ENCODE results near the gene SDCBP2. TPM values are rescaled to one million over a fixed set of nuclear protein-coding genes. Genes with fewer than 3 reads are reported as not detected.

The SDCBP2 gene
- polyA plus RNA-seq, 3 donors from 2014 or later, result 1.3 to 2.0 (median 1.8) TPM

DNA sequence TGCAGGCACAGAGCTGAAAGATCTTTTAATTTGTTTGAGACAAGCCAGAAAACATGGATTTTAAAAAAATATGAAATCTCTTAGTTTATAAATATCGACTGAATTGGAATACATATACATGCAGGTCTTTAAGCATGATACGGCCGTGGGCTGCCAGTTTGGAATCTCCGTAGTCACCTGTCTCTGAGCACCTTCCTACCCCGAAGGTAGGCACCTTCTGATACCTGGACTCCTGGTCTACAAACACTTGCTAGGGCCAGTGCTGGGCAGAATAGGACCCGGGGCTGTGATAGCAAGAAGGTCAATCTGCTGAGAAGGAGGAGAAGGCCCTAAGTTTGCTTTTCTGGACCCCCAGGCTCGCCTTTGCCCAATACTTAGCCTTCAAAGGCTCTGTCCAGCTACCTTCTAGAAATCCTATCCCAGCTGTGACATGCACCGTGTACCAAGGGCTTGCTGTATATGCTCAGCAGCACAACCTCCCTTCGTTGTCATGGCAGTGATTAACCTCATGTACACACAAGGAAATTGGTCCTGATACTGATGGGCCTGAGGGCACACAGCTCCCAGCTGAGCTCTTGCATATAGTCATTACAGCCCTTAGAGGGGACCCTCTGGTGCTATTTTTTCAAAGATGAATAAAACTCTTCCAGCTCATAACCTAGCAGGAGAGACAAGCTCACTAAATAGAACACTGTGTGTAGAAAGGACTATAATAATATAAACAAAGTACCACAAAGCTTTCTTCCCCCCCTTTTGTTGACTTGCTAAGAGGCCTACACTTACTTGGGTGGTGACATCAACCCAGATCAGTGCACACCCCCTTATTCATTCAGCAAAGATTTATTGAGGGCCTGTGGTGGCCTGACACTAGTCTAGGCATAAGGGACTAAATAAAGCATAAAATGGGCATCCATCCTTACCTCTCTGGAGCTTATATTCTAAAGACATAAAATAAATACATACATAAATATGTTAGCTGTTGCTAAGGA lies 45.1 kb downstream of the SDCBP2 start:
- H3K36me3 Mint-ChIP-seq, result peaks cover 0 to 14% (median 7%) of the 10 kb centered on the region in 3 donors
- H3K27me3 Mint-ChIP-seq (ENCODE audit: low read depth in 3 of 3), result peaks cover 0 to 6% (median 0%) of the 10 kb centered on the region in 3 donors
- H3K4me3 Mint-ChIP-seq, result no peak overlapping the region
- H3K4me1 Mint-ChIP-seq, result no peaks in the 10 kb centered on the region
- H3K9me3 Mint-ChIP-seq, result no peaks in the 10 kb centered on the region
- DNase-seq, result no peak
- no peak overlapping the region for H3K27ac Mint-ChIP-seq

GRCh38 chr20:1282966-1283365 lies 46.0 kb downstream of the SDCBP2 start:
- no peaks in the 10 kb centered on the region for H3K9me3 Mint-ChIP-seq
- peaks cover 0 to 6% (median 0%) of the 10 kb centered on the region in 3 donors for H3K27me3 Mint-ChIP-seq (ENCODE audit: low read depth in 3 of 3)
- H3K36me3 Mint-ChIP-seq, result peaks cover 0 to 14% (median 3%) of the 10 kb centered on the region in 3 donors
- H3K4me1 Mint-ChIP-seq, result no peaks in the 10 kb centered on the region
- no peak overlapping the region for H3K4me3 Mint-ChIP-seq
- no peak overlapping the region for H3K27ac Mint-ChIP-seq
- no peak for DNase-seq

DNA sequence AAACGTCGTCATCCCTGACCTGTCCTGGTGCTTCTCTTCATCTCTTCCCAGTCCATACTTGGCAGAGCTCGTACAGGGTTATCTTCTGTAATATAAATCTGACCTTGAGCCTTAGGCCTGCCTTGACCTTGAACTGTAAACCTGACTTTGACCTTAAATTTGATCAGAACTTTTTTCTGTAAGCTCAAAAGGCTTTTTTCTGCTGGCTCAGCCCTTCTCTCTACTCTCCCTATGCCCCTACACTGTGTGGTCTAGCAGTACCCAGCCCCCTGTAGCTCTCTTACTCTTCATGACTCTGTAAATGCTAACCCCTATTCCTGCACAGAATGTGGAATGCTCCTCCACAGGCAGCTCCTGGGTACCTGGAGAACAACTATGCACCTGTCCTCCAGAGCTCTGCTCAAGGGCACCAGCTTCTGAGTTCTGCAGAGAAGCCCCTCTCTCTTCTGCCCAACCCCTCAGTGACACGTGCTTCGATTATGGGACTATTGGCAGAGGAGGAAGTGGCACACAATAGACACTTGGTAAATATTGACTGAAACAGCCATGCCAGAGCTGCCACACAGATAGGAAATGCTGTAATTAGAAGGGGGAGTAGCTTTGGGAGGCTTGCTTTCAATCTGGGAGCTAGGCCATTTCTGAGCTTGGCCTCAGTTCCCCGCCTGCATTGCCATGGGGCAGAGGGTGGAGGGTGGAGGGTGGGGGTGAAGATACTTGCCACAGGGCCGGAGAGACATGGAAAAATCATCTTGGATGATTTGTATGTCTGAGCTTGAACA lies 47.5 kb downstream of the SDCBP2 start:
- Mint-ChIP-seq H3K36me3 (peaks cover 0 to 14% (median 3%) of the 10 kb centered on the region in 3 donors), H3K27ac (no peak overlapping the region), H3K4me3 (no peak overlapping the region), H3K4me1 (no peaks in the 10 kb centered on the region), H3K9me3 (no peaks in the 10 kb centered on the region), H3K27me3 (ENCODE audit: low read depth in 3 of 3) (peaks cover 0 to 4% (median 0%) of the 10 kb centered on the region in 3 donors)
- no peak for DNase-seq

- Mint-ChIP-seq H3K36me3 (peaks cover 0 to 14% (median 3%) of the 10 kb centered on the region in 3 donors), H3K9me3 (no peaks in the 10 kb centered on the region), H3K4me3 (no peak overlapping the region), H3K4me1 (no peaks in the 10 kb centered on the region), H3K27me3 (ENCODE audit: low read depth in 3 of 3) (peaks cover 0 to 1% (median 0%) of the 10 kb centered on the region in 3 donors), H3K27ac (no peak overlapping the region)
- DNase-seq, result no peak
Observed at GRCh38 chr20:1280195-1281102, 48.5 kb downstream of the SDCBP2 start.

- peaks cover 0 to 1% (median 0%) of the 10 kb centered on the region in 3 donors for H3K27me3 Mint-ChIP-seq (ENCODE audit: low read depth in 3 of 3)
Observed at GRCh38 chr20:1278993-1279392, 49.9 kb downstream of the SDCBP2 start.

DNA sequence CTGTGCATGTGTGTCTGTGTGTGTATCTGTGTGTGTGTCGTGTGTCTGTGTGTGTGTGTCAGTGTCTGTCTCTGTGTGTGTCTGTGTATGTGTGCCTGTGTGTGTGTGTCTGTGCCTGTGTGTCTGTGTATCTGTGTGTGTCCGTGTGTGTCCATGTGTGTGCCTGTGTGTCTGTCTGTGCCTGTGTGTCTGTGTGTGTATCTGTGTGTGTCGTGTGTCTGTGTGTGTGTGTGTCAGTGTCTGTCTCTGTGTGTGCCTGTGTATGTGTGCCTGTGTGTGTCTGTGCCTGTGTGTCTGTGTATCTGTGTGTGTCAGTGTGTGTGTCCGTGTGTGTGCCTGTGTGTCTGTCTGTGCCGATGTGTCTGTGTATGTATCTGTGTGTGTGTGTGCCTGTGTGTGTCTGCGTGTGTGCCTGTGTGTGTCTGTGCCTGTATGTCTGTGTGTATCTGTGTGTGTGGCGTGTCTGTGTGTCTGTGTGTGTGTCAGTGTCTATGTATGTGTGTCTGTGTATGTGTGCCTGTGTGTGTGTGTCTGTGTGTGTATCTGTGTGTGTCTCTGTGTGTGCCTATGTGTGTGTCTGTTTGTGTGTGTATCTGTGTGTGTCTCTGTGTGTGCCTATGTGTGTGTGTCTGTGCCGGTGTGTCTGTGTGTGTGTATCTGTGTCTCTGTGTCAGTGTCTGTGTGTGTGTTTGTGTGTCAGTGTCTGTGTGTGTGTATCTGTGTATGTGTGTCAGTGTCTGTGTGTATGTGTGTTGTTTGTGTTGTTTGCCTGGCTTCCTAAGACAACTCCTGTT lies 51.2 kb downstream of the SDCBP2 start:
- Mint-ChIP-seq H3K36me3 (peaks cover 0 to 6% (median 0%) of the 10 kb centered on the region in 3 donors), H3K27me3 (ENCODE audit: low read depth in 3 of 3) (peaks cover 0 to 1% (median 0%) of the 10 kb centered on the region in 3 donors), H3K9me3 (no peaks in the 10 kb centered on the region), H3K4me3 (no peak overlapping the region), H3K27ac (no peak overlapping the region), H3K4me1 (no peaks in the 10 kb centered on the region)
- DNase-seq, result no peak

More at GRCh38 chr20:1278993-1279392, 49.9 kb downstream of the SDCBP2 start:
- no peak overlapping the region for H3K27ac Mint-ChIP-seq
- H3K4me3 Mint-ChIP-seq, result no peak overlapping the region
- no peaks in the 10 kb centered on the region for H3K4me1 Mint-ChIP-seq
- H3K9me3 Mint-ChIP-seq, result no peaks in the 10 kb centered on the region
- DNase-seq, result no peak
- peaks cover 0 to 10% (median 3%) of the 10 kb centered on the region in 3 donors for H3K36me3 Mint-ChIP-seq

DNA sequence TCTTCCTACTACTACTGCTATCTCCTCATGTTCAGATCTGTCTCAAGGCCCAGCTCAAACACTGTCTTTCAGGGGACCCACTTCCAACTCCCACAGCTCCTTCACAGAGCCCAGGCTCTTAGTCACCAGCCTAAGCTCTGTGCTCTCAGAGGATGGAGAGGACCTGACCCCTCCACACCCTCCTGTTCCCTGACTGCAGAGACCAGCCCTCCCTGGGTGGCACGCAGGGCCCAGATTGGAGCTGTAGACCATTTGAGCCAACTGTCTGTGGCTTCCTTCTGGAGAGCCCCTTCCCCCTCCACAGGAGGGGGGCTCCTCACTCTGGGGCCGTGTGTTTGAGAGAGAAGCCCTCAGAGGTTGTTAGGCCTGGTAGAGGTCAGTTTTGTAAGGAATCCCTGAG lies 53.0 kb downstream of the SDCBP2 start:
- H3K4me3 Mint-ChIP-seq, result no peak overlapping the region
- no peaks in the 10 kb centered on the region for H3K36me3 Mint-ChIP-seq
- H3K27me3 Mint-ChIP-seq (ENCODE audit: low read depth in 3 of 3), result peaks cover 0 to 1% (median 0%) of the 10 kb centered on the region in 3 donors
- DNase-seq, result no peak
- H3K27ac Mint-ChIP-seq, result peak overlapping the region in 1 of 6 donors; percentile 7
- no peaks in the 10 kb centered on the region for H3K9me3 Mint-ChIP-seq
- H3K4me1 Mint-ChIP-seq, result no peaks in the 10 kb centered on the region

GRCh38 chr20:1274485-1275311 lies 54.2 kb downstream of the SDCBP2 start:
- no peaks in the 10 kb centered on the region for H3K4me1 Mint-ChIP-seq
- DNase-seq, result no peak
- peaks cover 0 to 3% (median 0%) of the 10 kb centered on the region in 3 donors for H3K27me3 Mint-ChIP-seq (ENCODE audit: low read depth in 3 of 3)
- H3K27ac Mint-ChIP-seq, result no peak overlapping the region
- no peak overlapping the region for H3K4me3 Mint-ChIP-seq
- H3K36me3 Mint-ChIP-seq, result no peaks in the 10 kb centered on the region
- H3K9me3 Mint-ChIP-seq, result no peaks in the 10 kb centered on the region

- no peaks in the 10 kb centered on the region for H3K4me1 Mint-ChIP-seq
- peaks cover 0 to 3% (median 0%) of the 10 kb centered on the region in 3 donors for H3K27me3 Mint-ChIP-seq (ENCODE audit: low read depth in 3 of 3)
- no peak overlapping the region for H3K4me3 Mint-ChIP-seq
- no peak overlapping the region for H3K27ac Mint-ChIP-seq
- DNase-seq, result no peak
- no peaks in the 10 kb centered on the region for H3K36me3 Mint-ChIP-seq
- no peaks in the 10 kb centered on the region for H3K9me3 Mint-ChIP-seq
Observed at GRCh38 chr20:1273366-1273765, 55.6 kb downstream of the SDCBP2 start.

DNA sequence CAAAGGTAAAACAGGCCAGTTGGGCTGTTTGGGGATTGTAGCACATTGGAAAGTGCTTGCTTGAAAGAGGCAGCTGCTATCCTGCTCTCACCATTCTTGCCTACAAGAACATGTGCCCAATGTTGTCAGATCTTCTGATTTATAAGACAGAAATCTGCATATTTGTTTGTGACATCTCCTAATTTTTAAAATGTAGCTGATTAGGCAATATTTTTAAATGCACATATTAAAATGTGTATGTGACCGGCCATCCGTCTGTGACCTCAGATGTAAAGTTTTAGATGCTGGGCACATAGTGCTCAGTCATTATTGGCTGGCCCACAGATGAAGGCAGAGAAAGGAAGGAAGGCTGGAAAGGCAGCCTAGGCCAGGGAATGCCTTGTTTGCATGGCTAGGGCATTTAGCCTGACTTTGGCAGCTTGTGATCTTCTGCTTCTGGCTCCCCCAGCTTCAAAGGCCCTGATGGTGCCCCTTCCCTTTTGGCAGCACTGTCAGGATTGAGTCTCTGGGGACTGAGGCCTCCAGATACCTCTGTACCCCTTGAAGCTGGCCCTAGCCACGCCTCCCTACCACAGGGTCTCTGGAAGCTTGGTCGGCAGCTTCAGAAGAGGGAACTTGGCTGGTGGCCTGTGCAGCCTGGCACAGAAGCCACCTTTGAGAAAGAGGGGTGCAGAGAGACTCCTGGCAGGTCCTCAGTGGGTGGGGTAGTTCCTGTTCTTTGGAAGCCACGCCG lies 56.4 kb downstream of the SDCBP2 start:
- H3K27me3 Mint-ChIP-seq (ENCODE audit: low read depth in 3 of 3), result peaks cover 0 to 3% (median 0%) of the 10 kb centered on the region in 3 donors
- no peak overlapping the region for H3K27ac Mint-ChIP-seq
- H3K9me3 Mint-ChIP-seq, result no peaks in the 10 kb centered on the region
- peaks cover 0 to 2% of the 10 kb centered on the region in 2 donors for H3K4me1 Mint-ChIP-seq
- DNase-seq, result no peak
- H3K4me3 Mint-ChIP-seq, result no peak overlapping the region
- no peaks in the 10 kb centered on the region for H3K36me3 Mint-ChIP-seq

DNA sequence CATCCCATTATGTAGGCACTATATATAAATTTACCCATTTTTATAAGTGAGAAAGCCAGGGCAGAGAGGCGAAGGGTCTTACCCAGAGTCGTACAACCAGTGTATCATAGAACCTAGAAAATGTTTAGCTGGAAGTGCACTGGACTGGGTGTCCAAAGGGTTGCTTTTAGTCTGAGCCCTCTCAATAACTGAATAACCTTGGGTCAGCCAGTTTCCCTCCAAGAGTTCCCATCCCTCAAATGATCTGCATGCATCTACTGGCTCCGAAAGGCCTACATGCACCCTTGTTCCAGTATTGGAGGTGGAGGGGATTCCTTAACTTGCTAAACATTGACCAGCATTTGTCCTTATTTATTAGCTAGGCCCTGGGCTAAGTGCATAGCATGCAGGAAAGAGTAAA lies 59.1 kb downstream of the SDCBP2 start:
- no peak for DNase-seq
- no peak overlapping the region for H3K4me3 Mint-ChIP-seq
- peaks cover 0 to 2% (median 0%) of the 10 kb centered on the region in 3 donors for H3K27me3 Mint-ChIP-seq (ENCODE audit: low read depth in 3 of 3)
- H3K4me1 Mint-ChIP-seq, result peaks cover 18 to 24% of the 10 kb centered on the region in 2 donors
- H3K36me3 Mint-ChIP-seq, result no peaks in the 10 kb centered on the region
- no peaks in the 10 kb centered on the region for H3K9me3 Mint-ChIP-seq
- no peak overlapping the region for H3K27ac Mint-ChIP-seq
